ENCODE data around the gene NAT8L.

The NAT8L gene

GRCh38 chr4:2065106-2065930 lies 6.2 kb downstream of the NAT8L start:
- DNase-seq: no peak

GRCh38 chr4:2066011-2066551 lies 7.0 kb downstream of the NAT8L start:
- no peak for DNase-seq

GRCh38 chr4:2066571-2067445 lies 7.7 kb downstream of the NAT8L start:
- DNase-seq: no peak

GRCh38 chr4:2067446-2068197 lies 8.5 kb downstream of the NAT8L start:
- DNase-seq: no peak

- no peak for DNase-seq
Observed at GRCh38 chr4:2068198-2068470, 9.0 kb downstream of the NAT8L start.

- DNase-seq: no peak
Observed at GRCh38 chr4:2068566-2068965, 9.4 kb downstream of the NAT8L start.

- DNase-seq: no peak
Observed at GRCh38 chr4:2069161-2069971, 10.2 kb downstream of the NAT8L start.

- no peak for DNase-seq
Observed at GRCh38 chr4:2069986-2070385, 10.9 kb downstream of the NAT8L start.

- DNase-seq: no peak
Observed at GRCh38 chr4:2070421-2071251, 11.5 kb downstream of the NAT8L start.

GRCh38 chr4:2071252-2071911 lies 12.3 kb downstream of the NAT8L start:
- DNase-seq: no peak

GRCh38 chr4:2071912-2072867 lies 13.1 kb downstream of the NAT8L start:
- DNase-seq: no peak

- no peak for DNase-seq
Observed at GRCh38 chr4:2072971-2073807, 14.1 kb downstream of the NAT8L start.

- no peak for DNase-seq
Observed at GRCh38 chr4:2073808-2074481, 14.8 kb downstream of the NAT8L start.

GRCh38 chr4:2074588-2074987 lies 15.5 kb downstream of the NAT8L start:
- DNase-seq: no peak

- DNase-seq: no peak
Observed at GRCh38 chr4:2075171-2075986, 16.3 kb downstream of the NAT8L start.

GRCh38 chr4:2075987-2076907 lies 17.1 kb downstream of the NAT8L start:
- DNase-seq: no peak

Data from NCI-H510A treated with DMSO at 0.1 percent for 48 hours (cell line).